Stomach (tissue), 4 donors: ENCODE results near the gene SEMA6A.

Experiments used
- EP300 ChIP-seq: sonication (generic); formaldehyde crosslinking; IDR thresholded peaks from one replicate; pipeline ENCODE4 v1.6.1; 2017; ENCODE audit warnings: antibody characterized with exemption
- POLR2A ChIP-seq, 4 donors: fragments of 450-650 bp; IDR thresholded peaks; one replicate each; pipeline ENCODE4 v1.6.1; 2016; ENCODE audit warnings: antibody characterized with exemption in 4 of 4, control low read depth in 2 of 4, mild to moderate bottlenecking in 1 of 4, moderate library complexity in 1 of 4
- POLR2AphosphoS5 ChIP-seq, 3 donors: sonication (generic); formaldehyde crosslinking; IDR thresholded peaks; one replicate each; pipeline ENCODE4 v1.6.1; 2016; ENCODE audit warnings: antibody characterized with exemption in 3 of 3
- TF ChIP-seq, protein P1 (sequence below), 7 experiments: fragments of 450-650 bp in 4 of 7; fragments of 200-600 bp in 3 of 7; sonication (generic) in 3 of 7; IDR thresholded peaks; one replicate each; pipeline ENCODE4 v1.5.1; 2016 to 2019; ENCODE audit warnings: antibody characterized with exemption in 7 of 7, control low read depth in 2 of 7, mild to moderate bottlenecking in 1 of 7

DNA sequence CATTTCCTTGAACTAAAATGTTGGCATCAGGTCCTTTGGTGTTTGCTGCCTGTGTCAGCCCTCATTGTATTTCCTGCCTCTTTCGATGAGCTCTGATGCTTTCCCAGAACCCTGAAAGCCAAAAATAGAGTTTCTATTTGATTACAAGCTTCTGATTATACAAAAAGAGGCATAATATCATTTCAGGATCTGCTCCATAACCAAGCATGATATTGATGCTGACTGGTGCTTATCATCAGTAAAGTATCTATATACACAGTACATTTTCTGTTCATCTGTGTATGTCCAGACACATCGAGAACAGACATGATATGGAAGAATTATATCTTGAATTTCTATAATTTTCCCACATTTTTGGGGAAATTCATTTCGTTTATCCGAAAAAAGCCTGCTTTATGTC, 58.6 kb downstream of the SEMA6A start:
- no peak for TF ChIP-seq POLR2A (IDR thresholded peaks at IDR 0.05)
- TF ChIP-seq, protein P1, sequence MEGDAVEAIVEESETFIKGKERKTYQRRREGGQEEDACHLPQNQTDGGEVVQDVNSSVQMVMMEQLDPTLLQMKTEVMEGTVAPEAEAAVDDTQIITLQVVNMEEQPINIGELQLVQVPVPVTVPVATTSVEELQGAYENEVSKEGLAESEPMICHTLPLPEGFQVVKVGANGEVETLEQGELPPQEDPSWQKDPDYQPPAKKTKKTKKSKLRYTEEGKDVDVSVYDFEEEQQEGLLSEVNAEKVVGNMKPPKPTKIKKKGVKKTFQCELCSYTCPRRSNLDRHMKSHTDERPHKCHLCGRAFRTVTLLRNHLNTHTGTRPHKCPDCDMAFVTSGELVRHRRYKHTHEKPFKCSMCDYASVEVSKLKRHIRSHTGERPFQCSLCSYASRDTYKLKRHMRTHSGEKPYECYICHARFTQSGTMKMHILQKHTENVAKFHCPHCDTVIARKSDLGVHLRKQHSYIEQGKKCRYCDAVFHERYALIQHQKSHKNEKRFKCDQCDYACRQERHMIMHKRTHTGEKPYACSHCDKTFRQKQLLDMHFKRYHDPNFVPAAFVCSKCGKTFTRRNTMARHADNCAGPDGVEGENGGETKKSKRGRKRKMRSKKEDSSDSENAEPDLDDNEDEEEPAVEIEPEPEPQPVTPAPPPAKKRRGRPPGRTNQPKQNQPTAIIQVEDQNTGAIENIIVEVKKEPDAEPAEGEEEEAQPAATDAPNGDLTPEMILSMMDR (IDR thresholded peaks at IDR 0.05), result no peak
- no peak for TF ChIP-seq POLR2AphosphoS5 (IDR thresholded peaks at IDR 0.05)
- TF ChIP-seq EP300, result no peak
